NK-92 (cell line): ENCODE results near the gene OR6B1.
"Not testable (repeated sequence)": the region's sequence is repeated elsewhere in the genome, so short reads cannot be mapped to it uniquely, and the experiment has no call there.

Source experiments
- DNase-seq: peaks from one replicate; lab custom pipeline; 2025; ENCODE audit not compliant: unreplicated experiment; lab: John Stamatoyannopoulos, UW

Gene OR6B1

GRCh38 chr7:144004703-144005102 lies 4.6 kb downstream of the OR6B1 start:
- no peak for DNase-seq

- DNase-seq = no peak
Observed at GRCh38 chr7:144006029-144006691, 6.0 kb downstream of the OR6B1 start.

DNA sequence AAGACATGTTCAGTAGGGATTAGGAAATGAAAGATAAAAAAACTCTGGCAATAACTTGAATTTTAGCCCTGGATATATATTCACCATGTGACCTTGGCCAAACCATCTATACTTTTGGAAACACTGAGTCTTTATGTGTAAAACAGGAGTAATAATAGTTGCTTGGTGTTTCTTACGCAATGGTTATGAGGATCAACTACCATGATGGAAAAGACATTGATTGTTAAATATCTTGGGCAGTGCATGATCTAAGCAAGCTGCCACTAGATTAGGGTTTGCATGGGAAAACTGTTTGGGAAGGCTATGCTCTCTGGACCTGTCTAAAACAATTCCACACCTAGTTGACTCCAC lies 6.5 kb downstream of the OR6B1 start:
- no peak for DNase-seq

DNA sequence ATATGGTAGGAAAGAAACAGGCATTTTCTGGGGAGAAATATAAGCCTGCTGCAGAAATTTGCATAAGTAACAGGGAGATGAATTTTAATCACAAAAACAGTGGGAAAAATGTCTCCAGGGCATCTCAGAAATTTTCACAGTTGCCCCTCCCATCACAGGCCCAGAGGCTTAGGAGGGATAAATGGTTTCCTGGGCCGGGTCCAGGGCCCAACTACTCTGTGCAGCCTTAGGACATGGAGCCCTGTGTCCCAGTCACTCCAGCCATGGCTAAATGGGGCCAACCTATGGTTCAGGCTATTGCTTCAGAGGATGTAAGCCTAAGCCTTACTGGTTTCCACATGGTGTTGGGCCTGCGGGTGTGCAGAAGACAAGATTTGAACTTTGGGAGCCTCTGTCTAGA lies 9.2 kb downstream of the OR6B1 start:
- DNase-seq = no peak

GRCh38 chr7:144010061-144010460 lies 9.9 kb downstream of the OR6B1 start:
- DNase-seq = not testable (repeated sequence)

DNA sequence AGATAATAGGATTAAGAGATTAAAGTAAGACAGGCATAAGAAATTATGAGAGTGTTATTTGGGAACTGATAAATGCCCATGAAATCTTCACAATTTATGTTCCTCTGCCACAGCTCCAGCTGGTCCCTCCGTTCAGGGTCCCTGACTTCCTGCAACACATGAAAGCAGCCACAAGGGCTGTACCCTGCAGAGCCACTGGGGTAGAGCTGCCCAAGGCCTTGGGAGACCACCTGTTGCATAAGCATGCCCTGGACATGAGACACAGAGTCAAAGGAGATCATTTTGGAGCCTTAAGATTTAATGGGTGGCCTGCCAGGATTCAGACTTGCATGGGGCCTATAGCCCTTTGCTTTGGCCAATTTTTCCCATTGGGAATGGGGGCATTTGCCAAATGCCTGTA lies 10.7 kb downstream of the OR6B1 start:
- DNase-seq = not testable (repeated sequence)

DNA sequence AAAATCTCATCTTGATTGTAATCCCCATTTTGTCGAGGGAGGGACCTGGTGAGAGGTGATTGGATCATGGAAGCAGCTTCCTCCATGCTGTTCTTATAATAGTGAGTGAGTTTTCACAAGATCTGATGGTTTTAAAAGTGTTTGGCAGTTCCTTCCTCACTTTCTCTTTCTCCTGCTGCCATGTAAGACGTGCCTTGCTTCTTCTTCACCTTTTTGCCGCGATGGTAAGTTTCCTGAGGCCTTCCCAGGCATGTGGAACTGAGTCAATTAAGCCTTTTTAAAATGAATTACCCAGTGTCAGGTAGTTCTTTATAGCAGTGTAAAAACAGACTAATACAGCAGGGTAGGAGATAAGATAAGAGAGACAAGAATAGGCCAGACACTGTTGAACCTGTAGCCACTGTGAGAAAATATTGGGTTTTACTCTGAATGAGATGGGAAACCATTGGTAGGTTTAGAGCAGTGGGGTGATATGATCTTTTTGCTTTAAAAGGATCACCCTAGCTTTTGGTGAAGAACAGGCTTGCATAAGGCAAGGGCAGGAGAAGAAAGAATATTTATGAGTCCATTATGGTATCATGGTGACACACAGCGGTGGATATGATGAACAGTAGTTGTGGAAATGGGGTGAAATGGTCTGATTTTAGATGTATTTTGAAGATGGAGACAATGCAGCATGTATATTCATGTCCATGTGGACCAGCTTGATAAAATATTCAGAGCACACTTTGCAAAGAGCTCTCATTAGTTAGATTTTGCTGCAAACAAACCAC lies 11.5 kb downstream of the OR6B1 start:
- no peak for DNase-seq

GRCh38 chr7:144018065-144018464 lies 17.9 kb downstream of the OR6B1 start:
- no peak for DNase-seq

DNA sequence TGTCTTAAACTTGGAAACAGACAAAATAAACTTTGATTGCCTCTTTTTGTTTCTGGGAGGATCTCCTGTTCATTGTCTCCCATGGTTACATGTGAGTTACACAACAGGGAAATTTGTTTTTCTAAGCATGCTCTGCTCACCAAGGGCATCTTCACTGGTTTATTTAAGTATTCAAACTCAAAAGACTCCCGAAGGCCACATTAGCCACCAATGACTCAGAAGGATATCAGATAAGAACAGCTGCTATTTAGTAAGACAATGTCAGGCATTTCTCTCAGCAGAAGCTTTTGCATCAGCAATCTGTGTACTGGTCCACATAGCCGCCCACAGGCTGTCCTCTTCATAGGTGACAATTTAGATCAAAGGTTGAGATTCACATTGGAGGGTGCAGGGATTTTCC lies 19.3 kb downstream of the OR6B1 start:
- DNase-seq = no peak

GRCh38 chr7:144020340-144020739 lies 20.2 kb downstream of the OR6B1 start:
- DNase-seq = no peak

DNA sequence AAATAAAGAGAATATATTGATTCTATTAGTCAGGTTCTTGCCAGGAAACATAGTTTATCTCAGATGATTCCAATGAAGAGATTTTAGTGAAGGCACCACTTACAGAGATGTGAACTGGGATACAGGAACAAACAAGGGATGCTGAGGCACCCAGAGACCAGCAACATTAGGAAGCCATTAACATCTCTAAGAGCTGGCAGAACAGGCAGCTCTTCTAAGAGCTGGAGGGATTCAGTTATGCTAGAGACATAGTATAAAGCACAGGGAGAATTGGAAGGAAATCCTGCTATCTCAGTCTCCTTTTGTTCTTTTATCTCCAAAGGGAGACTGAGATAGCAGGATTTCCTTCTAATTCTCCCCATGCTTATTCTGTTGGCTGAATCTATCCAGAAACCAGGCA lies 22.0 kb downstream of the OR6B1 start:
- no peak for DNase-seq

GRCh38 chr7:144023171-144023827 lies 23.2 kb downstream of the OR6B1 start:
- no peak for DNase-seq

- DNase-seq = no peak
Observed at GRCh38 chr7:144024213-144024612, 24.1 kb downstream of the OR6B1 start.

DNA sequence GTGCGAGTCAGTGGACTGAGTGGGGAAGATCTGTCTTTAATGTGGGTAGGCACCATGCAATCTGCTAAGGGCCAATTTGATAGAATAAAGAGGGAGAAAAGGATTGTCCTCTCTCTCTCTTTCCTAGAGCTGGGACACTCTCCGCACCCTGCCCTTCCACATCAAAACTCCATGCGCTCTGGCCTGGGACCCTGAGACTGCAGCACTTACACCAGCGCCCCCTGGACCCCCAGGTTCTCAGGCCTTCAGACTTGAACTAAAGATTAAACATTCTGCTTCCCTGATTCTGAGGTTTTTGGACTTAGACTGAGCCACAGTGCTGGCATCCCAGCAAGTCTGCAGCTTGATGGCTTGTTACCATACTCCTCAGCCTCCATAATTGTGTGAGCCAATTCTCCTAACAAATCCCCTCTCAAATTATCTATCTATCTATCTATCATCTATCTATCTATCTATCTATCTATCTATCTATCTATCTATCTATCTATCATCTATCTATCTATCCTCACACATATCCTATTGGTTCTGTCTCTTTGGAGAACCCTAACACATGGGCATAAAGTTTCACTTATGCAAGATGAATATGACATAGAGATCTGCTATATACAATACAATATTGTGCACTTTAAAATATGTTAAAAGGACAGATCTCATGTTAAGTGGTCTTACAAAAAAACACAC lies 26.2 kb downstream of the OR6B1 start:
- DNase-seq = no peak

DNA sequence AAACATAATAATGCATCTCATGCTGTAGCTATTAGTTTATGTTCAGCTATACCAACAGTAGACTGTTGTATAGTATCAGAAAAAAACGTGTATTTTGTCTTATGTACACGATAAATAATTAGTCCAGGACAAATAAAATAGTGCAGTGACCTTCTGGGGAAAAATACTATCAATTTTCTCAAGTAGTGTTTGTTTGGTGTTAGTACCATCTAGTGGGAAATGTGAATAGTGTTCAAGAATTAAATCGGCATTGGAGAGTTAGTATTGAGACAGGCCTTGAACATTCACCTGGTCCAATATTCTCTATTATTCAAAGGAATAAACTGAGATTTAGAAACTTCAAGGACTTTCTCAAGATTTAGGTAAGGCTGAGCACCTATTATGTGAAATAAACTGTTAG lies 26.9 kb downstream of the OR6B1 start:
- no peak for DNase-seq

DNA sequence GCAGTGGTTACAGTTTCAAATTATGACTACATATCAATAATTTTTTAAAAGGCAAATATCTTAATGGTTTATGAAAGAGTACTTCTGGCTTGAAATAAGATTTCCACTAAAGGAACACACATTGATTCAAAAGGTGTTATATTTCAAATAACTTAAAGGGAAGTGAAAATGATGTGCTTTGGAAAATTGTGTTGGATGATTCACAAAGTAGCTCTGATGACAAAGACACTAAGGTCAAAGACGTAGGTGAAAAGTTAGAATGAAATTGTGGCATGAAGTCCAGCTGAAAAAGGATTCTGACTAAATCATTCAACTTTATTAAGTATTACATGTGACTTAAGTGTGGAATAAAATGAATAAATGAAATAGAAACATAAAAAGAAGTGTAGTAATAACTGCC lies 27.9 kb downstream of the OR6B1 start:
- DNase-seq = no peak

DNA sequence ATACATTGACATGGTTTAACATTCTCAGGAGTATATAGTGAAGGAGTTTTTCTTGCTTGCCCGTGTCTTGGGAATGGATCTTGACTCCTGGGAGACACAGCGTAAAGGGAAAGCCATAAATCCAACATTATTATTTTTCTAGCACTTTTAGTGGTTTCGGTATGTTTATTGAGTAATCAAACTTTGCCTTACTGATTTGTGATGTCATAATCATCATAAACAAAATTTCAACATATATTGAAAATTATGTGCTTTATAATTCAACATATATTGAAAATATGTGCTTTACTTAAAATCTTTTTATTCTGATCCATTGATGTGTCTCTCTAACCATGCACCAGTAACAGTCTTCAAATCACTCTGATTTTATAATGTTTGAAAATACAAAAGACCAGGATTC lies 28.4 kb downstream of the OR6B1 start:
- DNase-seq = no peak

- no peak for DNase-seq
Observed at GRCh38 chr7:144032516-144032915, 32.4 kb downstream of the OR6B1 start.

DNA sequence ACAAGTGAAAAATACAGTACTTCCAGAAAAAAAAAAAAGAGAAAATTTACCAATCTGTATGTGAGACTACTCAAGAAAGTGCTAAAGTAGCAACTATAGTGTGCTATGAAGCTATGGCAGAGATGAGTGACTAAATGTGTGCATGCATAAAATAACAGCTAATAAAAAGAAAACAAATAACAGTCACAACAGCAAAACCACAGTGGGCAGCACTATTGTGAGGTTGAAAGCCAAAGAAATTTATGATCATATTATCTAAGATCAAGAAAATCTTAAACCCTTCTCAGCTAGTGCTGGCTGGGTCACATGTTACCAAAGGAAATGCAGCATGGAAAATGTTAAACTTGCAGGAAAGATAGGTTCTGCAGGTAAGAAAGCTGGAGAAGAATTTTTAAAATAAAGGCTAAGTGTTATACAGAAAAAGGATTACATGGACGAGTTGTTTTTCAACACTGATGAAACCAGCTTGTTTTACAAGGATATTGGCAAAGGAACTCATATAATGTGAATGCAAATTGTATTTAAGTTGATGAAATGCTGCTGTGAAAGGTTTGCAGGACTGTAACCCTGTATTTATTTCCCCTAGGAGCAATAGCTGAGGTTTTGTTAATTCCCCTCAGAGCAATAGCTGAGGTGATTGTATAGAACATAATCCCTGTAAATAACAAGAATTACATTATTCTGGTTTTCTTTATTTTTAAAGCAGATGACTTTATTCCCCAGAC lies 33.0 kb downstream of the OR6B1 start:
- DNase-seq = no peak

GRCh38 chr7:144035385-144035784 lies 35.3 kb downstream of the OR6B1 start:
- no peak for DNase-seq

- no peak for DNase-seq
Observed at GRCh38 chr7:144036302-144036885, 36.3 kb downstream of the OR6B1 start.
